Heart left ventricle (tissue), 16 donors: ENCODE measurements around the gene SLC2A10. TPM values are rescaled to one million over a fixed set of nuclear protein-coding genes. Genes with fewer than 3 reads are reported as not detected.

ENCODE experiments used
- ATAC-seq, 4 donors: fragments of 200-7000 bp; cut with Tn5 transposase; one replicate each; pipeline ENCODE4 v1.9.1; 2020 to 2022; ENCODE audit warnings: moderate library complexity in 4 of 4, mild to moderate bottlenecking in 3 of 4, moderate number of reproducible peaks in 1 of 4
- DNase-seq, 5 donors: peaks; one replicate each; pipeline ENCODE4 v3.0.0-alpha.2; 2020
- H3K27ac ChIP-seq, 12 donors: fragments of 200-600 bp; sonication (generic) in 4 of 12; one replicate each; pipeline versions ENCODE4 v1.5.0 to v1.8.0; 2016 to 2022; ENCODE audit warnings: mild to moderate bottlenecking in 2 of 12
- H3K27me3 ChIP-seq, 9 donors: fragments of 200-600 bp; sonication (generic) in 2 of 9; one replicate each; pipeline versions ENCODE4 v1.5.1 to v1.8.0; 2016 to 2022; ENCODE audit warnings: mild to moderate bottlenecking in 3 of 9
- H3K36me3 ChIP-seq, 9 donors: fragments of 200-600 bp; sonication (generic) in 2 of 9; one replicate each; pipeline versions ENCODE4 v1.5.0 to v1.8.0; 2018 to 2022; ENCODE audit warnings: mild to moderate bottlenecking in 2 of 9
- H3K4me1 ChIP-seq, 12 donors: fragments of 200-600 bp; sonication (generic) in 4 of 12; one replicate each; pipeline versions ENCODE4 v1.5.0 to v1.8.0; 2016 to 2022; ENCODE audit warnings: mild to moderate bottlenecking in 3 of 12
- H3K4me3 ChIP-seq, 12 donors: fragments of 200-600 bp; sonication (generic) in 4 of 12; one replicate each; pipeline versions ENCODE4 v1.5.0 to v1.8.0; 2017 to 2022; ENCODE audit warnings: mild to moderate bottlenecking in 9 of 12, moderate library complexity in 4 of 12
- H3K9me3 ChIP-seq, 12 donors: fragments of 200-600 bp; sonication (generic) in 4 of 12; one replicate each; pipeline versions ENCODE4 v1.5.0 to v1.8.0; 2016 to 2022; ENCODE audit warnings: mild to moderate bottlenecking in 1 of 12
- POLR2A ChIP-seq, 2 donors: fragments of 450-650 bp; IDR thresholded peaks; one replicate each; pipeline ENCODE4 v1.6.1; 2017; ENCODE audit warnings: antibody characterized with exemption in 2 of 2, mild to moderate bottlenecking in 2 of 2, moderate library complexity in 2 of 2
- WGBS, 4 donors: extraction: QIAGEN DNeasy Blood & Tissue Kit in 2 of 4; methylation state at CpG; one replicate each; pipeline versions ENCODE4 v1.1.5 to v1.1.7; 2013 to 2018; 5-methylcytosine and 5-hydroxymethylcytosine counted together
- intact Hi-C, 10 donors: fragments of 100-400 bp; cut with DNase I; formaldehyde crosslinking; loops; one replicate each; pipeline versions ENCODE4 v1.11.1 to v1.14.2; 2022
- polyA plus RNA-seq, 2 donors: library from polyadenylated mRNA; stranded (reverse); fragments of 200-250 nt; gene quantifications; one replicate each; pipeline ENCODE4 v1.2.3, GENCODE V29; 2013
- total RNA-seq, 9 donors: library from RNA; depleted of rRNA in 2 of 9; stranded (reverse); fragments of >200 nt in 2 of 9; fragmentation: NEBNext Ultra II Directional in 3 of 9; extraction: Animal tissue kit (Norgen Biotek cat#: 25700) in 3 of 9; gene quantifications; one replicate each; pipeline versions ENCODE4 v1.1.0 to v1.2.4, GENCODE V29; 2016 to 2023
- TF ChIP-seq, protein P1 (sequence below), 12 donors: fragments of 200-600 bp; sonication (generic) in 4 of 12; IDR thresholded peaks; one replicate each; pipeline versions ENCODE4 v1.5.0 to v1.8.0; 2018 to 2022; ENCODE audit warnings: antibody characterized with exemption in 12 of 12, mild to moderate bottlenecking in 5 of 12
- donor health status: ischemic (EF 13 %, LVEDD 7.1; RV severe dilation, severe dysfunction).
- donor health status: healthy with polysubstance abuse.
- donor health status: DM: no; HTN: yes; CAD: no.
- donor health status: DM: no; HTN: no; CAD: no.
- donor health status: ischemic (EF 25% LVEDD 6.9; RV normal size, moderate dysfunction).
- donor health status: ischemic (EF 25% LVEDD 5.7; RV mildly dilated, moderate dysfunction).
- donor health status: healthy.
- donor health status: DM: yes; HTN: yes; CAD: no.
- donor health status: ischemic (EF 35%, LVEDD 5.7; RV mildly dilated, moderate dysfunction).
- donor health status: nonischemic (EF 11% LVEDD 7.7; RV severe dilation, severe dysfunction).
- donor health status: DM: yes; HTN: yes; CAD: no.
- donor health status: PGD.
- donor health status: ischemic (EF 29% LVEDD 5.4; RV normal size, mild dysfunction).
- donor health status: nonischemic (EF 23%, LVEDD 6.1; RV moderate dilation, normal function).

SLC2A10 gene
- total and polyA plus RNA-seq, 11 donors = 1.4 to 6.3 (median 2.8) TPM

DNA sequence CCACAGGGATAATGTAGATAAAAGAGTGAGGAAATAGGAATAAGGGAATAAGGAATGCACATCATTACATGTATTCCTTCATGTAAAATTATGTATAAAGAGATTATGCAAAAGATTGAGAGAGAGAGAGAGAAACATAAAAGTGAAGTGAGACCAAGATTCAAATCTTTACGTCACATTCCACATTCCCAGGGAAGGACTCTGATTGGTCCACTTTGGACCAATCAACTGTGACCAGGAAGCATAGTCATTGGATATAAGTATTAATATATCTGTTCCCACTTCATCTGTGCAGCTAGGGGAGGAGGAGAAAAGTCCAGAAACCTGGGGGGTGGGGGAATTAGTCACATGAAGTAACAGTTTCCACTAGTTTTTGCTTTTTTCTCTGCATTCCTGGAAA, 66.4 kb downstream of the SLC2A10 start:
- H3K36me3 ChIP-seq = no peaks in the 10 kb centered on the region
- H3K9me3 ChIP-seq = no peaks in the 10 kb centered on the region
- H3K27me3 ChIP-seq = peaks cover 0 to 63% (median 7%) of the 10 kb centered on the region in 9 donors
- intact Hi-C loops = no loop called here
- no peak for ATAC-seq
- 84 to 98% (median 94%) methylated on average over 1 of the region's 1 CpG for WGBS, 4 donors
- no peak for DNase-seq
- no peak overlapping the region for H3K27ac ChIP-seq
- no peak overlapping the region for H3K4me3 ChIP-seq
- TF ChIP-seq, protein P1, sequence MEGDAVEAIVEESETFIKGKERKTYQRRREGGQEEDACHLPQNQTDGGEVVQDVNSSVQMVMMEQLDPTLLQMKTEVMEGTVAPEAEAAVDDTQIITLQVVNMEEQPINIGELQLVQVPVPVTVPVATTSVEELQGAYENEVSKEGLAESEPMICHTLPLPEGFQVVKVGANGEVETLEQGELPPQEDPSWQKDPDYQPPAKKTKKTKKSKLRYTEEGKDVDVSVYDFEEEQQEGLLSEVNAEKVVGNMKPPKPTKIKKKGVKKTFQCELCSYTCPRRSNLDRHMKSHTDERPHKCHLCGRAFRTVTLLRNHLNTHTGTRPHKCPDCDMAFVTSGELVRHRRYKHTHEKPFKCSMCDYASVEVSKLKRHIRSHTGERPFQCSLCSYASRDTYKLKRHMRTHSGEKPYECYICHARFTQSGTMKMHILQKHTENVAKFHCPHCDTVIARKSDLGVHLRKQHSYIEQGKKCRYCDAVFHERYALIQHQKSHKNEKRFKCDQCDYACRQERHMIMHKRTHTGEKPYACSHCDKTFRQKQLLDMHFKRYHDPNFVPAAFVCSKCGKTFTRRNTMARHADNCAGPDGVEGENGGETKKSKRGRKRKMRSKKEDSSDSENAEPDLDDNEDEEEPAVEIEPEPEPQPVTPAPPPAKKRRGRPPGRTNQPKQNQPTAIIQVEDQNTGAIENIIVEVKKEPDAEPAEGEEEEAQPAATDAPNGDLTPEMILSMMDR (IDR thresholded peaks at IDR 0.05) = no peak
- TF ChIP-seq POLR2A (IDR thresholded peaks at IDR 0.05) = no peak
- no peaks in the 10 kb centered on the region for H3K4me1 ChIP-seq

DNA sequence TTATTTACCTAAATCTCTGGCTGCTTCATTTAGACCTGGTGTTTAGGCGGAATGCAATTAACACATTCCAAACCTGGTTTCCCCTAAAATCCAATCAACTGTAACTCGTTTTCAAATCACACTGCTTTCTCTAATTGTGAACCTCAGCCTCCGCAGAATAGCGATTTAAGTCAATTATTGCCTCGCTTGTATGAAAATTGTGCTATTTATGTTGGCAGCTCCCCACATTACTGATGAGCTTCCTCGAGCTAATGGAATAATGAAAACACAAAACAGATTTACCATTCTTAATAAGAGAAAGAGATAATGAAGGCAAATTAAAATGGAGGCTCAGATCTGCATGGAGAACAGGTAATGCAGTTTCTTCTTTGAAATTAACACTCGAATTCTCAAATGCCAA, 67.9 kb downstream of the SLC2A10 start:
- Histone ChIP-seq H3K4me1 (no peaks in the 10 kb centered on the region), H3K27ac (no peak overlapping the region), H3K27me3 (peaks cover 0 to 52% (median 7%) of the 10 kb centered on the region in 9 donors), H3K4me3 (no peak overlapping the region), H3K36me3 (no peaks in the 10 kb centered on the region), H3K9me3 (no peaks in the 10 kb centered on the region)
- intact Hi-C loops = no loop called here
- 60 to 73% (median 68%) methylated on average over 7 of the region's 7 CpGs for WGBS, 4 donors
- DNase-seq = no peak
- no peak for ATAC-seq
- TF ChIP-seq, protein P1 (IDR thresholded peaks at IDR 0.05) = no peak
- TF ChIP-seq POLR2A (IDR thresholded peaks at IDR 0.05) = no peak

DNA sequence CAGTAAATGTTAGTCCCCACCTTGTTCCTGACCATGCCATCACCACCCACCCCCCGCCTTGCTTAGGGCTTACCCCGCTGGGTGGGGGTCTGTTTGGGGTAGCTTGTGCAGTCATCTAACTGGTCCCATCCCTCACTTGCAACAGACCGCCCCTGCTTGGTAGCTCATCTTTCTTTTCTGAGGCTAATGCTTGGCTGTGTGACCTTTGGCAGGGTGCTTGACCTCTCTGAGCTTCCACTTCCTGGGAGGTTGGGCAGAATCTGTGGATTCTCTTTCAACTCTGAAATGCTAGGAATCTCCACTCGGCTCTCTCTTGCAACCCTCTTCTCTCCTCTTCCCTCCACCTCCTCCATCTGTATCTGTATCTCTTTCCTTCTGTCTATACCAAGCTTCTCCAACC, 70.4 kb downstream of the SLC2A10 start:
- intact Hi-C loops = no loop called here
- no peak overlapping the region for H3K27ac ChIP-seq
- ATAC-seq = no peak
- no peak for DNase-seq
- no peaks in the 10 kb centered on the region for H3K9me3 ChIP-seq
- TF ChIP-seq, protein P1 (IDR thresholded peaks at IDR 0.05) = no peak
- TF ChIP-seq POLR2A (IDR thresholded peaks at IDR 0.05) = no peak
- H3K4me3 ChIP-seq = no peak overlapping the region
- no peaks in the 10 kb centered on the region for H3K4me1 ChIP-seq
- H3K27me3 ChIP-seq = peaks cover 0 to 33% (median 3%) of the 10 kb centered on the region in 9 donors
- WGBS, 4 donors = 65 to 74% (median 71%) methylated on average over 4 of the region's 4 CpGs
- H3K36me3 ChIP-seq = no peaks in the 10 kb centered on the region

DNA sequence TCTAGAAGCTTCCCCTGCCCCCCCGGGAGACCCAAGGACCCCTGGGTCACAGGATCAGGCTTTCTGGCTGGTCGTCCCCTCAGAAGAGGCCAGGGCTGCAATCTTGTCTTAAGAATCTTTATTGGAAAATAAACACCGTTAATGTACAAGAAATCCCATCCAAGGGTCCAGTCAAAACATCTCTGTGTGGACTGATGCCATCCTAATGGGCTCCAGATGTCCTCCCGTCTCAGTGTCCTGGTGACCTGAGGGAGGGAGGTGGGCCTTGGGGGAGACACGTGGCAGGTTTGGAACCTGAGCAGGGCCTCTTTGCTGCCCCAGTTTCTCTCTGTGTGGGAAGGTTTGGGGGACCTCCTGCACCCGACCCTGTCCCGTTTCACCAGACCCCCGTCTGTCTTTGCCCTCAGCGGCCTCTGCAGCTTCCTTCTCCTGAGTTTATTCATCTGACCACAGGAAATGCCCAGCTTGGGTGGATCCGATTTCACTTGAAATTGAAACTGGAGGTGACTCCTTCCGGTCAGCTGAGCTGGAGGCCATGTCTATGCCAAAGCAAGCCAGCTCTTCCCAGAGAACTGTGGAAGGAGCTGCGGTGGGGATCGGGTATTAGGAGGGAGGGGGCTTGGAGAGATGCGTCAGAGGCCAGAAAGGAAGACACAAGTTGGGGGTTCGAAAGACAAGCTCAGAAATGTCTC, 75.1 kb downstream of the SLC2A10 start:
- no peaks in the 10 kb centered on the region for H3K9me3 ChIP-seq
- no peak for DNase-seq
- no peak overlapping the region for H3K4me3 ChIP-seq
- no peaks in the 10 kb centered on the region for H3K4me1 ChIP-seq
- peaks cover 0 to 26% (median 0%) of the 10 kb centered on the region in 9 donors for H3K27me3 ChIP-seq
- H3K36me3 ChIP-seq = no peaks in the 10 kb centered on the region
- 66 to 69% (median 67%) methylated on average over 14 to 15 of the region's 15 CpGs for WGBS, 4 donors
- no peak for TF ChIP-seq POLR2A (IDR thresholded peaks at IDR 0.05)
- TF ChIP-seq, protein P1 (IDR thresholded peaks at IDR 0.05) = no peak
- intact Hi-C loops = no loop called here
- no peak for ATAC-seq
- H3K27ac ChIP-seq = no peak overlapping the region

Other genes starting within 250 kb of the SLC2A10 start
- 1 to 10 TPM in 6 of 9 donors, under 1 TPM in 3; 0.31 to 2.5 (median 1.3) TPM for gene ZNF334, start 196.1 kb upstream of the SLC2A10 start, total RNA-seq
- gene ZNF334, start 196.1 kb upstream of the SLC2A10 start, polyA plus RNA-seq = under 1 TPM; 0.78 to 0.95 TPM
- not detected for gene OCSTAMP, start 159.0 kb upstream of the SLC2A10 start, total RNA-seq
- gene OCSTAMP, start 159.0 kb upstream of the SLC2A10 start, polyA plus RNA-seq = not detected
- 1 to 10 TPM in 2 of 9 donors, under 1 TPM in 7; 0.13 to 2.6 (median 0.60) TPM for gene SLC13A3, start 58.2 kb upstream of the SLC2A10 start, total RNA-seq
- gene SLC13A3, start 58.2 kb upstream of the SLC2A10 start, polyA plus RNA-seq = under 1 TPM; 0.38 to 0.54 TPM
- gene TP53RK, start 20.2 kb upstream of the SLC2A10 start, total RNA-seq = 10 to 100 TPM in 1 of 9 donors, 1 to 10 TPM in 8; 5.1 to 10.8 (median 7.9) TPM
- 1 to 10 TPM; 5.0 to 9.9 TPM for gene TP53RK, start 20.2 kb upstream of the SLC2A10 start, polyA plus RNA-seq
- 1 to 10 TPM in 3 of 9 donors, under 1 TPM in 6; 0.32 to 4.2 (median 0.88) TPM for gene EYA2, start 185.2 kb downstream of the SLC2A10 start, total RNA-seq
- under 1 TPM; 0.30 to 0.35 TPM for gene EYA2, start 185.2 kb downstream of the SLC2A10 start, polyA plus RNA-seq